Pons (tissue), 1 donor: ENCODE results near the gene RBM10.
"Not testable (repeated sequence)": the region's sequence is repeated elsewhere in the genome, so short reads cannot be mapped to it uniquely, and the experiment has no call there.

Source experiments
- DNase-seq: peaks from one replicate; pipeline ENCODE4 v3.0.0-alpha.2; 2016; ENCODE audit warnings: low spot score

Gene RBM10, protein sequence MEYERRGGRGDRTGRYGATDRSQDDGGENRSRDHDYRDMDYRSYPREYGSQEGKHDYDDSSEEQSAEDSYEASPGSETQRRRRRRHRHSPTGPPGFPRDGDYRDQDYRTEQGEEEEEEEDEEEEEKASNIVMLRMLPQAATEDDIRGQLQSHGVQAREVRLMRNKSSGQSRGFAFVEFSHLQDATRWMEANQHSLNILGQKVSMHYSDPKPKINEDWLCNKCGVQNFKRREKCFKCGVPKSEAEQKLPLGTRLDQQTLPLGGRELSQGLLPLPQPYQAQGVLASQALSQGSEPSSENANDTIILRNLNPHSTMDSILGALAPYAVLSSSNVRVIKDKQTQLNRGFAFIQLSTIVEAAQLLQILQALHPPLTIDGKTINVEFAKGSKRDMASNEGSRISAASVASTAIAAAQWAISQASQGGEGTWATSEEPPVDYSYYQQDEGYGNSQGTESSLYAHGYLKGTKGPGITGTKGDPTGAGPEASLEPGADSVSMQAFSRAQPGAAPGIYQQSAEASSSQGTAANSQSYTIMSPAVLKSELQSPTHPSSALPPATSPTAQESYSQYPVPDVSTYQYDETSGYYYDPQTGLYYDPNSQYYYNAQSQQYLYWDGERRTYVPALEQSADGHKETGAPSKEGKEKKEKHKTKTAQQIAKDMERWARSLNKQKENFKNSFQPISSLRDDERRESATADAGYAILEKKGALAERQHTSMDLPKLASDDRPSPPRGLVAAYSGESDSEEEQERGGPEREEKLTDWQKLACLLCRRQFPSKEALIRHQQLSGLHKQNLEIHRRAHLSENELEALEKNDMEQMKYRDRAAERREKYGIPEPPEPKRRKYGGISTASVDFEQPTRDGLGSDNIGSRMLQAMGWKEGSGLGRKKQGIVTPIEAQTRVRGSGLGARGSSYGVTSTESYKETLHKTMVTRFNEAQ

GRCh38 chrX:47144626-47145394 is at the start of gene RBM10, which contains the start of gene NDUFB11:
Gene RBM10 (plus strand): TSS chrX:47145221. CDS start chrX:47147482, 2,261 bp downstream.
Gene NDUFB11 (minus strand): TSS chrX:47144702. CDS start chrX:47144679, 23 bp downstream.
- DNase-seq: peak; percentile 93

DNA sequence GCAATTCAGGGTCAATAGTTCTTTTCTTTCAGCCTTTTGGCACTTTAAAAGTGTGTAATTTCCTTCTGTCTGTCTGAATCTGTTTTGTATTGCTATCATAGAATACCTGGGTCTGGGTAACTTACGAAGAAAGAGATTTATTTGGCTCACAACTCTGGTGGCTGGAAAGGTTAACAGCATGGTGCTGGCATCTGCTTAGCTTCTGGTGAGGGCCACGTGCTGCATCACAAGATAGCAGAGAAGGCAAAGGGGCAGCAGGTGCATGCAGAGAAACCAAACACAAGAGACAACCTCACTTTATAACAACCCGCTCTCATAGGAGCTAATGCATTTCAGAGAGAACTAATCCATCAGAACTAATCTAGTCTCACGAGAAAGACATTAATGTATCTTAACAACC is 48.0 kb upstream of the RBM10 start:
- no peak for DNase-seq

DNA sequence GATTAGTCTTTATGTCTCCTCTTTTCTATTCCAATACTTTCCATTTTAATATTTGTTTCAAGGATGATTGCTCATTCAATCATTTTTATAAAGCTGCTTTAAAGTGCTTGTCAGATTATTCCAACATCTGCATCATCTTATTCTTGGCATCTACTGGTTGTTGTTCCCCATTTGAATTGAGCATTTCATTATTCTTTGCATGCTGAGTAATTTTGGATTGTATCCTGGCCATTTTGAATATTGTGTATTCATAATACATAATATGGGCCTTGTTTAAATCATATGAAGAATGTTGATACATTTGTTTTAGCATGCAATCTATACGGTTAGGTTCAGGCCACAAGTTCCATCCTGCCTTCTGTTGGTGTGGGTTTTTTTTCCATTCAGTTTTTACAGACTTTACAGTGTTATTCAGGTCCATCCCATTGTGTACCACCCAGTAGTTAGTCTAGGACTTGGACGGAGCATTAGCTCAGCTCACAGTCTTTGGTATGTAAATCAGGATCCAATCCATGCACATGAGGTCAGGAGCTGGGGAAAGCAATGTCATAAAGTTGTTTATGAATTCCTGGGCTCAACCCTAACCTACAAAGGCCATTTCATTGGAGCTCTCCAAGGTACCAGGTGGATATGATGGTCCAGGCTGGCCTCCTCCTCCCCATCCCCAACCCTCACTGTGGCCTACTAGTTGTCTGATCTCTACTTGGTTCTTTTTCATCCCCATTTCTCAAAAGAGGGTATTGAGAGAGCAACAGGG is 46.5 kb upstream of the RBM10 start:
- no peak for DNase-seq

DNA sequence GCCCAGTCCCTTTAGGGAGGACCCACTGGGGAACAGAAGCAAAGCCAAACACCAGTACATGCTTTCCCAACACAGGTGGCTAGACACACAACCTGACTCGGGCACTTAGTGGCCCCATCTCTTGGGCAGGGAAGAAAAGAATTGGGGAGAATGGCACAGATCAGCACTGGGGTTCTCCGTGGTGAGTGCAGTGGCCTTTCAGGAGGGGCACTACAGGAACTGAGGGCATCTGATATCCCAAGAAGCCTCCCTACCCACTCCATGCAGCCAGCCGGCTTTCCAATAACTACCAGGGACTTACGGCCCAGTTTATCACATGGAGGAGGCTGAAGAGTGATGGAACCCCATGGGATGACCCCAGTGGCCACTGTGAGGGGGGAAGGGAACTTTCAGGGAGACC is 43.8 kb upstream of the RBM10 start:
- DNase-seq: no peak

- DNase-seq: not testable (repeated sequence)
Observed at GRCh38 chrX:47110936-47111615, 33.9 kb upstream of the RBM10 start.

DNA sequence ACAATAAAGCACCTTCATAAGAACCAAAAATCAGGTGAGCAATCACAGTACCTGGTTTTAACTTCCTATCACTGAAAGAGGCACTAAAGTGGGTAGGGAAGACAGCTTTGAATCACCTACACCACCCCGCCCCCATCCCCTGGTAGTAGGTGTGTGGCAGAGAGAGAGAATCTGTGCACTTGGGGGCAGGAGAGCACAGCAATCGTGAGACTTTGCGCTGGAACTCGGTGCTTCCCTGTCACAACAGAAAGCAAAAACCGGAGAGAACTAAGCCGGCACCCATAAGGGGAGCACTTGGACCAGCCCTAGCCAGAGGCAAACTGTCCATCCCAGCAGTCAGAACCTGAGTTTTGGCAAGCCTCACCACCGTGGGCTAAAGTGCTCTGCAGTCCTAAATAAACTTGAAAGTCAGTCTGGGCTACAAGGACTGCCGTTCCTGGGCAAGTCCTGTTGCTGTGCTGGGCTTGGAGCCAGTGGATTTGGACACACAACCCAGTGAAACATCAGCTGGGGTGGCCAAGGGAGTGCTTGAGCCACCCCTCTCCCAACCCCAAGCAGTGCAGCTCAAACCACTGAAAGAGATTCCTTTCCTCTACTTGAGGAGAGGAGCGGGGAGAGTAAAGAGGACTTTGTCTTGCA is 32.6 kb upstream of the RBM10 start:
- no peak for DNase-seq

DNA sequence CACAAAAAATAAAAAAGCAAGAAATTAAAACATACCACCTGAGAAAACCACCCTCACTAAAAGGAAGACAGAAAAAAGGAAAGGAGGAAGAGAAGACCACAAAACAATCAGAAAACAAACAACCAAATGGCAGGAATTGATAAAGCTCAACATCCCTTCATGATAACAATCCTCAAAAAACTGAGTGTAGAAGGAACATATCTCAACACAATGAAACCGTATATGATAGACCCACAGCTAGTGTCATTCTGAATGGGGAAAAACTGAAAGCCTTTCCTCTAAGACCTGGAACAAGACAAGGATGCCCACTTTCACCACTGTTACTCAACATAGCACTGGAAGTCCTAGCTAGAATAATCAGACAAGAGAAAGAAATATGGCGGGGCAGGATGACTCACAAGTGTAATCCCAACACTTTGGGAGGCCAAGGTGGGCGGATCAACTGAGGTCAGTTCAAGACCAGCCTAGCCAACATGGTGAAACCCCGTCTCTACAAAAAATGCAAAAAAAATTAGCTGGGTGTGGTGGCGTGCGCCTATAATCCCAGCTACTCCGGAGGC is 28.4 kb upstream of the RBM10 start:
- not testable (repeated sequence) for DNase-seq

DNA sequence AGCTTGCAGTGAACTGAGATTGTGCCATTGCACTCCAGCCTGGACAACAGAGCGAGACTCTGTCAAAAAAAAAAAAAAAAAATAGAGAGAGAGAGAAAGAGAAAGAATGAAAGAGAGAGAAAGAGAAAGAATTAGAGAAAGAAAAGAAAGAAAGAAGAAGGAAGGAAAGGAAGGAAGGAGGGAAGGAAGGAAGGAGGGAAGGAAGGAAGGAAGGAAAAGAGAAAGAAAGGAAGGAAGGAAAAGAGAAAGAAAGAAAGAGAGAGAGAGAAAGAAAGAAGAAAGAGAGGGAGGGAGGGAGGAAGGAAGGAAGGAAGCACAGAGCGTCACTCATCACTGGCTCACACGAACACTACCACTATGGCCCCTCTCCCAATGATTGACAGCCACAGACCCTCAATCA is 20.6 kb upstream of the RBM10 start:
- not testable (repeated sequence) for DNase-seq

GRCh38 chrX:47129157-47129898 is 15.7 kb upstream of the RBM10 start:
- peak; percentile 96 for DNase-seq

GRCh38 chrX:47129899-47130358 is 15.1 kb upstream of the RBM10 start:
- no peak for DNase-seq

DNA sequence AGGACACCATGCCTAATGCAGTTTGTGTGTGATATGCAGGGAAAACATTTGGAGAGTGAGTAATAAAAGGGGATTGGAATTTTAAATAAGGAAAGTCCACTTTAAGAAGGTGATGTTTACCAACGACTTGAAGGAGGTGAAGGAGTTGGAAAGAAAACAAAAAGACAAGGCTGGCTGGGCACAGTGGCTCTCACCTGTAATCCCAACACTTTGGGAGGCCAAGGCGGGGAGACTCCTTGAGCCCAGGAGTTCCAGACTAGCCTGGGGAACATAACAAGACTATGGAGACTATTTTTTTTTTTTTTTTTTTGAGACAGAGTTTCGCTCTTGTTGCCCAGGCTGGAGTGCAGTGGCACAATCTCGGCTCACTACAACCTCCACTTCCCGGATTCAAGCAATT is 11.5 kb upstream of the RBM10 start:
- no peak for DNase-seq

- not testable (repeated sequence) for DNase-seq
Observed at GRCh38 chrX:47135650-47136049, 9.4 kb upstream of the RBM10 start.

DNA sequence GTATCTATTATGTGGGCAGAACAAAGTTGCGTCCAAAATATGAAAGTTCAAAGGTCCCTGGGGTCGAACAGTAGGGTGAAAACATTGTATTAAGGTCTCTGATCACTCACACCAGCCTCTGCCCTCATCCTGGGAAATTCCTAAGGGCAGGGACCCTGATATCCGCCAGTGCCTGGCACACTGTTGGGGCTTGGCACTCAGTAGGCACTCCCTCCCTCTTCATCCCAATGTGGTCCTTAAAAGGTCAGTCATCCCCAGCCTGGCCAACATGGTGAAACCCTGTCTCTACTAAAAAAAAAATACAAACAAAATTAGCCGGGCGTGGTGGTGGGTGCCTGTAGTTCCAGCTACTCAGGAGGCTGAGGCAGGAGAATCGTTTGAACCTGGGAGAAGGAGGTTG is 6.8 kb upstream of the RBM10 start:
- no peak for DNase-seq

- peak; percentile 30 for DNase-seq
Observed at GRCh38 chrX:47143894-47144625, 961 bp upstream of the RBM10 start.

GRCh38 chrX:47145395-47146120 is 537 bp downstream of the RBM10 start:
- DNase-seq: no peak

- DNase-seq: no peak
Observed at GRCh38 chrX:47146121-47146935, 1.3 kb downstream of the RBM10 start.
